K562 (cell line): ENCODE results near the gene CTDNEP1. TPM values are rescaled to one million over a fixed set of nuclear protein-coding genes. Genes with fewer than 3 reads are reported as not detected.

Experiments
- CHD1 ChIP-seq: fragments of 200-600 bp; sonication (generic); IDR thresholded peaks from one replicate; pipeline ENCODE4 v1.6.1; 2012; ENCODE audit warnings: mild to moderate bottlenecking, moderate library complexity, low read length, inconsistent platforms
- E2F3 ChIP-seq: fragments of 250-450 bp; sonication (Bioruptor Pico); IDR thresholded peaks from 2 replicates; pipeline ENCODE4 v1.4.0; 2020; ENCODE audit warnings: mild to moderate bottlenecking
- GTF2E2 ChIP-seq: fragments of 200-800 bp; sonication (Bioruptor generic); IDR thresholded peaks from 2 replicates; pipeline ENCODE4 v1.6.1; 2016; ENCODE audit warnings: missing genetic modification characterization, missing compliant biosample characterization
- NFXL1 ChIP-seq: fragments of 450-650 bp; formaldehyde crosslinking; IDR thresholded peaks from 2 replicates; pipeline ENCODE4 v1.4.0; 2021; ENCODE audit warnings: mild to moderate bottlenecking
- POLR2H ChIP-seq: IDR thresholded peaks from 2 replicates; pipeline ENCODE4 v1.6.1; 2016; ENCODE audit warnings: missing genetic modification characterization, low read depth, mild to moderate bottlenecking, control low read depth, missing compliant biosample characterization, moderate library complexity
- RNF2 ChIP-seq: sonication (generic); IDR thresholded peaks from 2 replicates; pipeline ENCODE4 v1.6.1; 2016
- SIN3A ChIP-seq, 2 experiments: fragments of 150-350 bp in 1 of 2; IDR thresholded peaks; 2 replicates each; pipeline ENCODE4 v1.6.1; 2011 to 2016; ENCODE audit warnings: borderline replicate concordance in 2 of 2, low read depth in 2 of 2, low read length in 2 of 2, mild to moderate bottlenecking in 2 of 2, moderate library complexity in 2 of 2; ENCODE audit not compliant: control insufficient read depth in 1 of 2
- TAF1 ChIP-seq: IDR thresholded peaks from 2 replicates; pipeline ENCODE4 v1.6.1; 2011; ENCODE audit warnings: mild to moderate bottlenecking, low read length, moderate library complexity; ENCODE audit not compliant: insufficient read depth, control insufficient read depth, severe bottlenecking; ENCODE audit errors: extremely low read depth
- TRIM24 ChIP-seq, 2 experiments: fragments of 450-650 bp; IDR thresholded peaks; 2 replicates each; pipeline ENCODE4 v1.6.1; 2016
- WHSC1 ChIP-seq: IDR thresholded peaks from one replicate; pipeline ENCODE4 v1.6.1; 2012; ENCODE audit warnings: low read length, control low read depth, inconsistent platforms
- ZNF76 ChIP-seq: fragments of 250-450 bp; sonication (Bioruptor Pico); IDR thresholded peaks from 2 replicates; pipeline ENCODE4 v1.4.0; 2020; ENCODE audit warnings: mild to moderate bottlenecking, moderate library complexity, borderline replicate concordance
- polyA plus RNA-seq, 8 experiments: library from polyadenylated mRNA; depleted of rRNA in 4 of 8; stranded (reverse) in 5 of 8; unstranded in 3 of 8; fragments of >200 nt; fragmentation: Nextera tagmentation in 2 of 8; fragmentation: Illumina TruSeq in 1 of 8; extraction: Ambion mirVana in 2 of 8; extraction: Trizol in 1 of 8; gene quantifications; 2 replicates each; pipeline versions ENCODE4 v1.2.1 to v1.2.3, GENCODE V29; 2011 to 2014; ENCODE audit warnings: inconsistent platforms in 1 of 8, missing spikeins in 1 of 8
- total RNA-seq, 7 experiments: library from RNA; depleted of rRNA in 6 of 7; stranded (reverse); fragments of >200 nt in 6 of 7; fragmentation: Illumina TruSeq in 2 of 7; extraction: Trizol in 2 of 7; gene quantifications; 2 replicates each; pipeline versions ENCODE4 v1.2.1 to v1.2.3, GENCODE V29; 2011 to 2021; ENCODE audit warnings: low replicate concordance in 1 of 7
- TF ChIP-seq, protein P1 (sequence below), 3 experiments: fragments of 200-800 bp in 1 of 3; sonication (Bioruptor generic) in 1 of 3; sonication (generic) in 1 of 3; formaldehyde crosslinking in 1 of 3; IDR thresholded peaks; 2 replicates each; pipeline versions ENCODE4 v1.6.1 to v1.8.0; 2016 to 2022; ENCODE audit warnings: mild to moderate bottlenecking in 2 of 3, missing compliant biosample characterization in 2 of 3, missing genetic modification characterization in 2 of 3, missing genetic modification reagents in 1 of 3
- TF ChIP-seq, protein P2 (sequence below): fragments of 250-450 bp; sonication (Bioruptor Pico); IDR thresholded peaks from 2 replicates; pipeline ENCODE4 v1.4.0; 2020
- TF ChIP-seq, protein P3 (sequence below), 2 experiments: IDR thresholded peaks; 2 replicates each; pipeline ENCODE4 v1.6.1; 2012; ENCODE audit warnings: improper control_type of control experiment in 2 of 2, low read depth in 2 of 2, low read length in 2 of 2, borderline replicate concordance in 1 of 2
- TF ChIP-seq, protein P4 (sequence below): fragments of 450-650 bp; IDR thresholded peaks from 2 replicates; pipeline ENCODE4 v1.7.1; 2018; ENCODE audit warnings: mild to moderate bottlenecking, low read depth; ENCODE audit not compliant: partially characterized antibody
- TF ChIP-seq, protein P5 (sequence below), 2 experiments: fragments of 450-650 bp in 1 of 2; sonication (generic) in 1 of 2; formaldehyde crosslinking in 1 of 2; IDR thresholded peaks in 1 of 2; conservative IDR thresholded peaks in 1 of 2; 2 replicates each; pipeline versions ENCODE4 v1.6.1 to v1.8.1; 2016 to 2023; ENCODE audit warnings: mild to moderate bottlenecking in 2 of 2, moderate library complexity in 2 of 2, inconsistent platforms in 1 of 2, missing genetic modification reagents in 1 of 2

CTDNEP1 gene
- total and polyA plus RNA-seq, 9 of the 15 experiments (the other 6 are each of a cell fraction or from before 2014, with no cell fraction given): 10.7 to 150 (median 28.5) TPM

DNA sequence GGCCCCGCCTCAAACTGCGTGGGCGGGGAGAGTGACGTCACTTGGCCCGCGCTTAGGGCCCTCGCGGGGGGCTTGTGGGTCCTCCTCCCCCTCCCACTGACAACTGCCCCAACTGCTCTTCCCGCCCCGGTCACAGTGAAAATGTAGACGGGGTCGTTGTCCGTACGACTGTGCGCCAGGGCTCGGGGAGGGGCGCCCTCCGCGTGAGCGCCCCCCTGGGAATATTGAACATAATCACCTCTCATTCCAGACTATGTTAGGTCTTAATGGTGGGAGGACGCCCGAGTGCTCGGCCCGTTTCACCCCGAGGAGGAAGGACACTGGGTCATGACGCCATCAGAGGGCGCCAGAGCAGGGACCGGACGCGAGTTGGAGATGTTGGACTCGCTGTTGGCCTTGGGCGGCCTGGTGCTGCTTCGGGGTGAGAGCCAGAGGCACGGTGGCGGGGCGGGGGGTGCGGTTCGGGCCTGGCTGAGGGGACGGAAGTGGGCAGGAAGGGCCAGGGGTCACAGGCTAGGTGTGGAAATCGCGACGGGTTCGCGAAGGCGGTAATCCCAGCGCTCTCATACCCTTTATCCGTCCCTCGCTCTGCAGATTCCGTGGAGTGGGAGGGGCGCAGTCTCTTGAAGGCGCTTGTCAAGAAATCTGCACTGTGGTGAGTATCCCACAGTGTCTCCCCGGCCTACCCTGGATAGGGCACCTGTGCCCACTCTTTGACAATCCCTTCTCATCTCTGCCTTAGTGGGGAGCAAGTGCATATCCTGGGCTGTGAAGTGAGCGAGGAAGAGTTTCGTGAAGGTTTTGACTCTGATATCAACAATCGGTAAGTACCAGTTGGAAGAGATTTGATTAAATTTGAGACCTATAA, 876 bp upstream of the CTDNEP1 start, which contains the start of gene ELP5 (continued):
- TF ChIP-seq, protein P1, sequence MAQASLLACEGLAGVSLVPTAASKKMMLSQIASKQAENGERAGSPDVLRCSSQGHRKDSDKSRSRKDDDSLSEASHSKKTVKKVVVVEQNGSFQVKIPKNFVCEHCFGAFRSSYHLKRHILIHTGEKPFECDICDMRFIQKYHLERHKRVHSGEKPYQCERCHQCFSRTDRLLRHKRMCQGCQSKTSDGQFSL (CRISPR knock-in tag; IDR thresholded peaks at IDR 0.05): 0 out of 2 replicates have a peak, but pooled peaks have one; percentile 31
- TF ChIP-seq, protein P1 (tag; IDR thresholded peaks at IDR 0.05): no peak
- TF ChIP-seq NFXL1 (CRISPR knock-in tag) (no peak), GTF2E2 (tag) (peak; percentile 57; the same call in 1 of the 2 replicates), POLR2H (tag) (peak; percentile 88), WHSC1 (no peak), TAF1 (peak; percentile 86), E2F3 (0 out of 2 replicates have a peak, but pooled peaks have one; percentile 46), SIN3A (IDR thresholded peaks at IDR 0.05; ENCODE audit: borderline replicate concordance in 2 of 2, control insufficient read depth in 1 of 2, low read depth in 2 of 2, low read length in 2 of 2) (peak; percentile 74 to 80), CHD1 (no peak), ZNF76 (no peak), TRIM24 (IDR thresholded peaks at IDR 0.05) (peak in 1 of 2 experiments; percentile 25; a peak in 1 of 4 replicates), RNF2 (peak; percentile 79)
- TF ChIP-seq, protein P2, sequence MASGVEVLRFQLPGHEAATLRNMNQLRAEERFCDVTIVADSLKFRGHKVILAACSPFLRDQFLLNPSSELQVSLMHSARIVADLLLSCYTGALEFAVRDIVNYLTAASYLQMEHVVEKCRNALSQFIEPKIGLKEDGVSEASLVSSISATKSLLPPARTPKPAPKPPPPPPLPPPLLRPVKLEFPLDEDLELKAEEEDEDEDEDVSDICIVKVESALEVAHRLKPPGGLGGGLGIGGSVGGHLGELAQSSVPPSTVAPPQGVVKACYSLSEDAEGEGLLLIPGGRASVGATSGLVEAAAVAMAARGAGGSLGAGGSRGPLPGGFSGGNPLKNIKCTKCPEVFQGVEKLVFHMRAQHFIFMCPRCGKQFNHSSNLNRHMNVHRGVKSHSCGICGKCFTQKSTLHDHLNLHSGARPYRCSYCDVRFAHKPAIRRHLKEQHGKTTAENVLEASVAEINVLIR (CRISPR knock-in tag): peak; percentile 76
- TF ChIP-seq, protein P3, sequence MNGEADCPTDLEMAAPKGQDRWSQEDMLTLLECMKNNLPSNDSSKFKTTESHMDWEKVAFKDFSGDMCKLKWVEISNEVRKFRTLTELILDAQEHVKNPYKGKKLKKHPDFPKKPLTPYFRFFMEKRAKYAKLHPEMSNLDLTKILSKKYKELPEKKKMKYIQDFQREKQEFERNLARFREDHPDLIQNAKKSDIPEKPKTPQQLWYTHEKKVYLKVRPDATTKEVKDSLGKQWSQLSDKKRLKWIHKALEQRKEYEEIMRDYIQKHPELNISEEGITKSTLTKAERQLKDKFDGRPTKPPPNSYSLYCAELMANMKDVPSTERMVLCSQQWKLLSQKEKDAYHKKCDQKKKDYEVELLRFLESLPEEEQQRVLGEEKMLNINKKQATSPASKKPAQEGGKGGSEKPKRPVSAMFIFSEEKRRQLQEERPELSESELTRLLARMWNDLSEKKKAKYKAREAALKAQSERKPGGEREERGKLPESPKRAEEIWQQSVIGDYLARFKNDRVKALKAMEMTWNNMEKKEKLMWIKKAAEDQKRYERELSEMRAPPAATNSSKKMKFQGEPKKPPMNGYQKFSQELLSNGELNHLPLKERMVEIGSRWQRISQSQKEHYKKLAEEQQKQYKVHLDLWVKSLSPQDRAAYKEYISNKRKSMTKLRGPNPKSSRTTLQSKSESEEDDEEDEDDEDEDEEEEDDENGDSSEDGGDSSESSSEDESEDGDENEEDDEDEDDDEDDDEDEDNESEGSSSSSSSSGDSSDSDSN (IDR thresholded peaks at IDR 0.05; ENCODE audit: borderline replicate concordance in 1 of 2, low read depth in 2 of 2, low read length in 2 of 2): no peak; a peak in 1 of 4 replicates
- TF ChIP-seq, protein P4, sequence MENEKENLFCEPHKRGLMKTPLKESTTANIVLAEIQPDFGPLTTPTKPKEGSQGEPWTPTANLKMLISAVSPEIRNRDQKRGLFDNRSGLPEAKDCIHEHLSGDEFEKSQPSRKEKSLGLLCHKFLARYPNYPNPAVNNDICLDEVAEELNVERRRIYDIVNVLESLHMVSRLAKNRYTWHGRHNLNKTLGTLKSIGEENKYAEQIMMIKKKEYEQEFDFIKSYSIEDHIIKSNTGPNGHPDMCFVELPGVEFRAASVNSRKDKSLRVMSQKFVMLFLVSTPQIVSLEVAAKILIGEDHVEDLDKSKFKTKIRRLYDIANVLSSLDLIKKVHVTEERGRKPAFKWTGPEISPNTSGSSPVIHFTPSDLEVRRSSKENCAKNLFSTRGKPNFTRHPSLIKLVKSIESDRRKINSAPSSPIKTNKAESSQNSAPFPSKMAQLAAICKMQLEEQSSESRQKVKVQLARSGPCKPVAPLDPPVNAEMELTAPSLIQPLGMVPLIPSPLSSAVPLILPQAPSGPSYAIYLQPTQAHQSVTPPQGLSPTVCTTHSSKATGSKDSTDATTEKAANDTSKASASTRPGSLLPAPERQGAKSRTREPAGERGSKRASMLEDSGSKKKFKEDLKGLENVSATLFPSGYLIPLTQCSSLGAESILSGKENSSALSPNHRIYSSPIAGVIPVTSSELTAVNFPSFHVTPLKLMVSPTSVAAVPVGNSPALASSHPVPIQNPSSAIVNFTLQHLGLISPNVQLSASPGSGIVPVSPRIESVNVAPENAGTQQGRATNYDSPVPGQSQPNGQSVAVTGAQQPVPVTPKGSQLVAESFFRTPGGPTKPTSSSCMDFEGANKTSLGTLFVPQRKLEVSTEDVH: peak; percentile 29
- TF ChIP-seq, protein P5, sequence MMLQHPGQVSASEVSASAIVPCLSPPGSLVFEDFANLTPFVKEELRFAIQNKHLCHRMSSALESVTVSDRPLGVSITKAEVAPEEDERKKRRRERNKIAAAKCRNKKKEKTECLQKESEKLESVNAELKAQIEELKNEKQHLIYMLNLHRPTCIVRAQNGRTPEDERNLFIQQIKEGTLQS (IDR thresholded peaks at IDR 0.05): peak; percentile 97
- TF ChIP-seq, protein P5 (CRISPR knock-in tag; conservative IDR thresholded peaks at IDR 0.05): 0 out of 2 replicates have a peak, but pooled peaks have one; percentile 6
